ENCODE results near the gene MRPS6. TPM values are rescaled to one million over a fixed set of nuclear protein-coding genes. Genes with fewer than 3 reads are reported as not detected.

Gene MRPS6
- total RNA-seq, 1 experiment from 2014 or later: 6.2 TPM

DNA sequence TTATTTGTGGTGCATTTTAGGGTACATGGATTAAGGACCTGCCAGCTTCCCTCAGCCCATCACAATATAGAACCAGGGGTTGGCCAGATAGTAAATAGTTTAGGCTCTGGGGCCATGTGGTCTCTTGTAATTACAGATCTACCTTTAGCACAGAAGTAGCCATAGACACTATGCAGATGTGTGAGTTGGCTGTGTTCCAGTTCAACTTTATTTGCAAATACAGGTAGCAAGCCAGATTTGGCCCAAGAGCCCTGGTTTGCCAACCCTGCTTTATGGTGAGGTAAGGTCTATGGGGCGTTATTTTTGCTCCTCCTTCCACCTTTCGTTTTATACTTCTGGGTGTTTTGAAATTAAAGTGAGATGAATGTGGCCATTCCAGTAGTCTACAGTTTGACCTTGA, 48.7 kb downstream of the MRPS6 start:
- DNase-seq (ENCODE audit: low read depth, low spot score): no peak
- in situ Hi-C loops (cut with HindIII; ENCODE audit: low pct_unique_long_range_greater_than_20kb, low sequenced_read_pairs): no loop called here

DNA sequence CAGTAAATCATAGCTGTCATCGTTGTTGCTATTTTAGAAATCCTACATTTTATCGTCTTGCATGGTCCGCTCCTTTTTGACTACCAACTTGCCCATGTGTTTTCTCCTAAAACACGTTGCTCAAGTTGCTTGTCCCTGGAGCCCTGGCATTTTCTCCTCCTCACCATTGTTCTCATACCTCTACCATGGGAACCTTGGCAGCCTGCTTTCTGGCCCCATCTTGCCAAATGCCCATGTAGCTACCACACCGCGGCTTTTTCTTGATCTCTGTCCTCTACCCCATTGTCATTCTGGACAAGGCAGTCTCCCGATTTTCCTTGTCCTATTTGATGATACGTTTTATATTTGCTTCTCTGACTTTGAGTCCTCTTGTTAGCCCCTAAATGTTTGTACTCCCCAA, 50.2 kb downstream of the MRPS6 start:
- in situ Hi-C loops (cut with HindIII; ENCODE audit: low pct_unique_long_range_greater_than_20kb, low sequenced_read_pairs): no loop called here
- DNase-seq (ENCODE audit: low read depth, low spot score): no peak

DNA sequence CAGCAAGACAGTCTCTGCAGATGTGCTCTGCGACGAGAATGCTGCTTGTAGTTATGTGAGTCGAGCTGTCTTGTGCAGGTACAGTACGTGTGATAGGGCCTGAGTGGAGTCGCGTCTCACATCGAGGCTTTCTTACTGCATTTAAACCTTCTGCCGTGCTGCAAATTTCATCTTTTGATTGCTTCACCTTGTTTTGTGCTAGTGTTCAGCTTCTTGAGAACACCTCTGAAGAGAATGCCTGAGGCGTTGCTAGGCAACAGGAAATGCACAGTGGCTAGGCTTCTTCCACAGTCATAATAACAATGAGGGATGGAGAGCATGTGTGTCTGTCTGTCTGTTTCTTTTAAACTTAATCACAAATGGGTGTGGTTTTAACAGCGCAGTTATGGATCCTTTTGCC, 52.9 kb downstream of the MRPS6 start:
- in situ Hi-C loops (cut with HindIII; ENCODE audit: low pct_unique_long_range_greater_than_20kb, low sequenced_read_pairs): no loop called here
- no peak for DNase-seq (ENCODE audit: low read depth, low spot score)

DNA sequence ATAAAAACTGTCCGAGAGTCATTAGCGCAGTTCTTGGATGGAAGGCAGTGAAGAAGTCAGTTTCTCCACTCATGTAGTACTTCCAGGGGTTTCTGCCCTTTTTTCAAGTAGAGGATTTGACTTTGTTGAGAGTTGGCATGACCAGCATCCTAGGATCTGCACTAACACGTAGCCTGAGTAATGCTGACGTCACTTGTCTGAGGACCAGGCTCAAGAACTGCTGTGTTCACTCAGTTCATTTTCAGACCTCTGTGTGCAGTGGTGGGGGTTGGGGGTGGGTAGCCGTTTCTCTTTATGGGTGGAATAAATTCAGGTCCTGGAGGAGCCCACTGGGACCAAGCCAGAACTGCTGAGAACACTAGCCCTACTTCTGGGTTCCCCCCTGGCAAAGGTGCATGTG, 53.3 kb downstream of the MRPS6 start:
- no peak for DNase-seq (ENCODE audit: low read depth, low spot score)

DNA sequence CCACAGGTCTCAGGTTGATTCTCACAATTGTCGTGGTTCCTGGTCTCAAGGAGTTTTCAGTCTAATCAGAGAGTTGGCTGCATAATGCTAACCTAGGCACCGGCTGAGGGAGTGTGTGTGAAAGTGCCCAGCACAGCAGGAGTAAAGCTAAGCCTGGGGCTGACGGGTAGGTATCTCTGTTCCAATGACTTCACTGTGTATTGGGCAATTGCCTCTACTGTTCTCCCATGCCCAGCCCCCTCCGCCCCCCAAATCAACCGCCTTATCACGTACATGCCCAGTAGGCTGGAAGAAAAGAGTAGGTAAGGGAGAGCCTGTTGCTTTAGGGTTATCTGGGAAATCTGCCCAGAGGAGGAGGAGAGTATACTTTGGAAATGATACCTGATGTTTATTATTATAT, 54.7 kb downstream of the MRPS6 start:
- no peak for DNase-seq (ENCODE audit: low read depth, low spot score)
- in situ Hi-C loops (cut with HindIII; ENCODE audit: low pct_unique_long_range_greater_than_20kb, low sequenced_read_pairs): no loop called here

More for the DNA sequence above, 53.3 kb downstream of the MRPS6 start:
- in situ Hi-C loops (cut with HindIII; ENCODE audit: low pct_unique_long_range_greater_than_20kb, low sequenced_read_pairs): no loop called here

DNA sequence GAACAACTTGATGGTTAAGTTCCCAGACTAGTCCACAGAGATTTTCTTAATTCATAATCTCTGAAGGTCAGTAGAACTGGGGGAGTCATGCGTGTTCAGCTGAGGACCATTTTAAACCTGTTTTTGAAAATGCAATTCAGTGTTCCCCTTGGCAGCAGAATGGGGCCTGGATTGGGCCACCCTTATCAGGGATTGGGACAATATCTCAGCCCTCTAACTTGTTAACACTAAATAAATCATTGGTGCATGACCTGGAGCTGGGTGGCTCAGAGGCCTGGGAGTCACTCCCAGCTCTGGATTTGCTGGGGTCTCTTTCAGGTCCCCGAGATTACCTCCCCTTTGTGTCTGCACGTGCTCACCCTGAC, 55.3 kb downstream of the MRPS6 start:
- in situ Hi-C loops (cut with HindIII; ENCODE audit: low pct_unique_long_range_greater_than_20kb, low sequenced_read_pairs): no loop called here
- no peak for DNase-seq (ENCODE audit: low read depth, low spot score)

DNA sequence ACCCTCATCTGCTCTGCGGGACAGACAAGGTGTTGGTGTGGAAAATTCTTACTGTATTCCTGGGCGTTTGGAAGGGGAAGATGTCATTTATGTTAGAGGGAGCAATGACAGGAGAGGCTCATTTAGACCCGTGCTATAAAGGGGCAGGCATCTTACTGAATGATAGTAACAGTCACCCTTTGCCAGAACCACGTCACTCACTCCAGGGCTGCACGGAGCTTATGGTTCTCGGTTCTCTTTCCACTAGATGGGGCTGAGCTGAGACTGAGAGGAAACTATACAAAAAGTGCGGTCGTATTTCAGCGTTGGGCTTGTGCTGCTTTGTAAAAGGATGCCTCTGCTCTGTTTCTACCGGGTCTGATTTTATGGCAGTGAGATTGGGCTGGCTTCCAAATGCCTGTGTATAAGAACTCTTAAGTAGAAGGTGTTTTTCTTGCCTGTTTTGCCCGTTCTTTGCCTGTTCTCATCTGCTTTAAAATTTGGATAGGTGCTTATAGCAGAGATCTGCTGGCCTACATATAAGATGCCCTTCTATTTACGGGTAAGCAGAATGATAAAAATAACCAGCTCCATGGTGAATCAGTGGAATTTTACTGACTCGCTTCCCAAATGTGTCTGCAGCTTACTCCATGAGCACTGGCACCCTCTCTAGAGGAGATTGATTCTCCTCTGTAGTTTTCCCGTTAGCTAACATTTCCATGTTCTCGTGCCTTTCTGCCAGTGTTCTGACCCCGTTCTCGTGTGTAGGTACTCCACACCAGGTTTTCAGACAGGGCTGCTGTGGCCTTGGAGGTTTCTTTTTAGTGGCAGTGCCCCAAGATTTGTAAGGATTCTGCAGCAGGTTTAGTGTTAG, 55.9 kb downstream of the MRPS6 start:
- in situ Hi-C loops (cut with HindIII; ENCODE audit: low pct_unique_long_range_greater_than_20kb, low sequenced_read_pairs): no loop called here
- DNase-seq (ENCODE audit: low read depth, low spot score): peak; percentile 40

DNA sequence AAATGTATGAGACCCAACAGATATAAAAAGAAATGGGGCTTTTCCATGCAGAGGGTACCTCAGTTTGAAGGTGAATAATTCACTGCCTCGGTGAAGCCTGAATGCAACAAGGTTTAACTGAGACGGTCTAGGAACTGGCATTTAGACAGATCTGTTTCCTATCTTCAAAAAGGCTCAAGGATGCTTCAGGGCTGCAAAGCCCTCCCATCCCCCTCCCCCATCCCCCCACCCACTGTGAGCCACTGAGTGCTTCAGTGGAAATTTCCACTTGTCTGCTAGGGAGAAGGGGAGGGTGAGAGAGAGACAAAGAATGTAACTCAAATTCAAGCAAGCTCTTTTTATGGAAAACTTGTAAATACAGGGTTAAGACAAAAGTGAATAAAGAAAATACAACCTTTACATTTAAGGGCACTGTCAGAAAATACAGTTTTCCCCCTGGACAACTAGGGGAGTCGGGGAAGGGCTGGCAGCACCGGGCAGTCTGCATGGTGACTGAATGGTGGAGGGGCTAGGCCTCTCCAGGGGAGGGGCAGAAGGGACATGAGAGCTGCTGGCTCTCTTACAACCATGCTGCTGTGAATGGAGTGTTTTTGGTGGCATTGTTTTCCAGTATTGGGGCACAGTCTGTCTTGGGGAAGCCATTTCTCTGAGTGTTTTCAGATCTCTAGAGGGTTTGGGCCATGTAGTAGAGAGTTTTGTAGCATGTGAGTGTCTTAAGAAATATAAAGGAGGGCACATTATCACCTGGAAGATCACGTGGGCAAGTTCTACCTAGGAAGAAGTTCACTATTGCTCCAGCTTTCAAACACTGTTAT, 56.7 kb downstream of the MRPS6 start:
- no peak for DNase-seq (ENCODE audit: low read depth, low spot score)
- in situ Hi-C loops (cut with HindIII; ENCODE audit: low pct_unique_long_range_greater_than_20kb, low sequenced_read_pairs): no loop called here

DNA sequence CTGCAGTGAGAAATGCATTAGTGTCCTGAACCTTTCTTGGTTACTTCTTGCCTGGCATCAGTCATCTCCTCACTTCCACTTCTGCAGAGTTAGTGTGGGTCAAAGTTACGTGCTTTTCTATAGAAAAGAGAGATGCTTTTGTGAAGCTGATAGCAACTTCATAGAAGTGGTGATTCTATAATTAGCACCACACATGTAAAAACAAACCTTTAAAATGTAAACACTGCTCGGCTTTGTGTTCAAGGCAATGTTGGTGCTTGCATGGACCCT, 57.3 kb downstream of the MRPS6 start:
- in situ Hi-C loops (cut with HindIII; ENCODE audit: low pct_unique_long_range_greater_than_20kb, low sequenced_read_pairs): no loop called here
- DNase-seq (ENCODE audit: low read depth, low spot score): no peak

DNA sequence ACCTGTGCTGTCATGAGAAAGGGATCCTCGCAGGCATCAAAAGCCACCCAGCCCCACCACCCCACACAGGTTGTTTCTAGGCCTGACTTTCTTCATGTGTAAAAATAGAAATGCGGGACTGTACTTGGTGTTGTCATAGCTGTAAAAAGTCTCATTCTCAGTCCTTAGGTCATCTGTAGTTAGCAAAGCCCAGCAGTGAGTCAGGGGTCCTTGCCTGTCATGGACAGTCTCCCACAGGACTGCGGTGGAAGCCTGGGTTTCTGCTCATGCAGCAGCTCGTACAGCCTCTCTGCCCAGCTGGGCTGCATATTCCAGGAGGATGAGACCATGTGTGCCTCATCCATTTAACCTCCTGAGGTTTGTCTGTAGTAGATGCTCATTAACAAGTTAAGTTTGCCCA, 58.2 kb downstream of the MRPS6 start:
- in situ Hi-C loops (cut with HindIII; ENCODE audit: low pct_unique_long_range_greater_than_20kb, low sequenced_read_pairs): no loop called here
- no peak for DNase-seq (ENCODE audit: low read depth, low spot score)

DNA sequence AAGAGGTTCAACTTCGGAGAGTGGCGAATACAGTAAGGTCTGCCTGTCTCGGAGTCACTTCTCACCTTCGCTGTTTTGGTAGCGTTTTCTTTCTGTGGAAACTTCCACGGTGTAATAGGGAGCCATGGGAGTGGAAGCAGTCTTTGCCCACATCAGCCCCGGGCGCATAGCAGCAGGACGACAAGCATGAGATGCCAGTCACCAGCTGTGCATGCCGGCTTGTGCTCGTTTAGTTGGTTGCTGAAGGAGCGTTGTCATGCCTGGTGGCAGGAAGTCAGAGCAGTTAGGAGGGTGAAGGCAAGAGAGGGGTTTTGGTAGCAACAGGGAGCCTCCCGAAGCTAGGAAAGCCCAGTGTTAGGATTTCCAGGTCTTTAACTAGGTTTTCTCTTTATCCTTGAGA, 58.8 kb downstream of the MRPS6 start:
- no peak for DNase-seq (ENCODE audit: low read depth, low spot score)
- in situ Hi-C loops (cut with HindIII; ENCODE audit: low pct_unique_long_range_greater_than_20kb, low sequenced_read_pairs): no loop called here

DNA sequence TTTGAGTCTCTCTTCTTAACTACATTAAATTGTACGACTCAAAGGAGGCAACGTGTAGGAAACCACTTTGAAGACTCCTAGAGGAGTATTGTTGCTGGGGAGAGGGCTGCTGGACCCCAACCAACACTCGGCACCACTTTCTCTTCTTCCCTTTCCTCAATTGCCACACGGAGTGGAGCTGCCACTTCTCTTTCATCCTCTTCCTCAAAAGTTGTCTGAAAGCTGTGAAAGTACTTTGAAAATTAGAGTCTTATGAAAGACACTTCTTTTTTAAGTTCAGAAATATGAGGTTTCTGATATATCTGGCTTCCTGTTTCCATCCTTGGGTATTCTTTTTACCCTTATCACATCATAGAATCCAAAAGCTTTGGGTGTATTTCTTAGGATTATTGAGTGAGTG, 59.5 kb downstream of the MRPS6 start:
- in situ Hi-C loops (cut with HindIII; ENCODE audit: low pct_unique_long_range_greater_than_20kb, low sequenced_read_pairs): no loop called here

DNA sequence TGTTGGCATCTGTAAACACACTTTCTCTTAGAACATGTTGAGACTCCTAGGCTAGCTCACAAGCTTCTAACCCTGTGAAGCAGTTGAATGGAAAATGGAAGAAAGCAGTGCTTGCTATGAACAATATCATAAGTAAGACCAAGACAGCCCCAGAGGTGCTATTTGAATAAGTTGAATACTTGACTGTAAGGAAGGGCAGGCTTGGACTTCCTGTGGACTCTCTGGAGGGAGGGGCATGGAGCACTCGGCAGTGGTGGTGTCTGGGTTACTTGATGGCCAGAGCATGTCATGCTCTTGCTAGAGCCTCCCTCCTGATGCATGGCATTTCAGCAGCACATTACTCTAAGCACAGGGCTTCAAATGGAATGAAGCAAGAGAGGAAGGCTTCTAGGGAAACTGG, 60.0 kb downstream of the MRPS6 start:
- in situ Hi-C loops (cut with HindIII; ENCODE audit: low pct_unique_long_range_greater_than_20kb, low sequenced_read_pairs): no loop called here
- DNase-seq (ENCODE audit: low read depth, low spot score): no peak

More for the DNA sequence above, 59.5 kb downstream of the MRPS6 start:
- DNase-seq (ENCODE audit: low read depth, low spot score): no peak

DNA sequence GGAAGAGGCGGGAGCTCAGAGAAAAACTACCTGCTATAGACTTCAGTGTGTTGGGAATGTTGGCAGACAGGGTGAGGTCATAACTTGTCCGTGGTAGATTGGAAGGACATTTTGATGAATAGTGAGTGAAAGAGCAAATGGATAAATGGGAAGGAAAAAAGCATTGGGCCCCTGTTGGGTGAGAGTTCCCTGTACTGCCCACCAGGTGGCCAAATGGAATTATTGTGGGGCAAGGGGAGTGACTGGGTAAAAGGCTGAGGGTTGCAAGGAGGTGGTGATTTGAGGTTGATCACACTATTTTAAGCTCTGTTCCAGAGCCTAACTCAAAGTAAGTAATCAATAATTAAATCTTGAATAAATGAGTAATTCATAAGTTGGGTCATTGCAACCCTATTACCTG, 60.4 kb downstream of the MRPS6 start:
- in situ Hi-C loops (cut with HindIII; ENCODE audit: low pct_unique_long_range_greater_than_20kb, low sequenced_read_pairs): no loop called here
- peak; percentile 48 for DNase-seq (ENCODE audit: low read depth, low spot score)

DNA sequence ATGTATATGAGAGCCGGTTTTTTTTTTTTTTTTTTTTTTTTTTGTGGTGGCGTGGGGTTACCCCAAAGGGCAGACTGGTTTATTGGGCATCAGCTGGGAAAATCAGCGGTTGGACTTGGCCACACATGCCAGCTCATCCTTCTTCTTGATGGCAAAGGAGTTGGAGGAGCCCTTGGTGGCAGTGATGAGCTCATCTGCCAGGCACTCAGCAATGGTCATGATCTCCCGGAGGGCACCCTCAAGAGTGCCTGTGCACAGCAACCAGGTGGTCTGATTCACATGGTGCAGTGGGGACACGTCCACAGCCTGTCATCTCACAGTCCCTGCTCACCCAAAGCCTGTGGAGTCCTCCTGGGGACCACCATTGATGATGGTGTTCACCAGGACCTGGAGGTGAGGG, 62.0 kb downstream of the MRPS6 start:
- in situ Hi-C loops (cut with HindIII; ENCODE audit: low pct_unique_long_range_greater_than_20kb, low sequenced_read_pairs): no loop called here
- no peak for DNase-seq (ENCODE audit: low read depth, low spot score)

DNA sequence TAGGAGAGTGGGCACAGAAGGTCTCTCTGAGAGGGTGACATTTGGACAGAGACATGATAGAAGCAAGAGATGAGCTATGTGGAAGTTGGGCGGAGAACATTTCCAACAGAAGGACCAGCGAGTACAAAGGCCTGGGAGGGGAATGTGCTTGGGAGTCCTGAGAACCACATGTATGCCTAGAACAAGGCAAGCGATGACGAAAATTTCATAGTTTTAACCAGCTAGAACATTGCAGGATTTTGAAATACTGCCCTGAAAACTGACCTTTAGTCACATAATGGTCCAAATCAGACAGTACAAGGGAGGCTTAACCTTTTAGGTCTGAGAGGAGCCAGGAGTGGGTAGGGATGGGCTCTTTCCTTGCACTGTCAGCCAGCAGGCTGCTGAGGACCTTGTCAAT, 68.0 kb downstream of the MRPS6 start:
- in situ Hi-C loops (cut with HindIII; ENCODE audit: low pct_unique_long_range_greater_than_20kb, low sequenced_read_pairs): no loop called here
- DNase-seq (ENCODE audit: low read depth, low spot score): no peak

DNA sequence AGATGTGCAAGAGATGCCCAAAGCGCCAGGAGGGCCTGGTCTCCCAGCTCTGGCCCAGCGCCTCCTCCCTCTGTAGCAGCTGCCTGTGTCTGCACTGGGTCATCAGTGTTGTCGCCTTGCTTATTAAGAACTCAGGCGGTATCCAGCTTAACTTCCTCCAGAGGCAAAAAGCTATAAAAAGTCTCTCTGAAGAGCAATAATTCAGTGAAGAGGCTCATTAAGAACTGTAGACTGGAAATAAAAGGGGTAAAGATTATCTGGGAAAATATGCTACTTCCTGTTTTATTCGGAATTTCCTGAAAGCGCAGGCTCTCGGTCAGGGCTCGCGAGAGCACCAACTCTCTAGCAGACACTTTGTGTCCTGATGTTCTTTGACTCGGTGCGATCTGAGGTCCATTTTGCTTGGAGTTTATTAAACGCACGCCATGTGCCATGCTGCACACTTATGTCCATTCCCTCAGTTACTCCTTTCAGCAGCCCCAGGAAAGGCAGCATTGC, 70.4 kb downstream of the MRPS6 start:
- in situ Hi-C loops (cut with HindIII; ENCODE audit: low pct_unique_long_range_greater_than_20kb, low sequenced_read_pairs): no loop called here
- DNase-seq (ENCODE audit: low read depth, low spot score): no peak

DNA sequence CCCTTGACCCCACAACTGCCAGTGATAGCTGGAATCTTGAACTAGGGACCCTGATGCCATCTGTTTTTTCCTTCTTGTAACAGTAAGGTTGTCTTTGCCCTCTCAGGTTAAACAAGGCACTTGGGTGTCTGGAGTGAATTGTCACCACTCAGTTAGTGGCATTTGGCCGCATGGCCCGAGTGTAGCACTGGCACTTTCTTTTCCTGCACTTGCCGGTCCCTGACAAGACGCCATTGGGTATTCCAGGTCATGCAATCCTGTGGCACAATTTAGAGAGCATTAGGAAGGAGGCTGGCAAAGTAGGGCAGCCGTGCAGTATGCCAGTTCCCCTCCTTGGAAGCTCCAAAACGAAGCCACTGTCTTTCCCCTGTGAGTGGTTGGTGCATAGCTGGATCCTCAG, 70.8 kb downstream of the MRPS6 start:
- in situ Hi-C loops (cut with HindIII; ENCODE audit: low pct_unique_long_range_greater_than_20kb, low sequenced_read_pairs): no loop called here
- DNase-seq (ENCODE audit: low read depth, low spot score): no peak

DNA sequence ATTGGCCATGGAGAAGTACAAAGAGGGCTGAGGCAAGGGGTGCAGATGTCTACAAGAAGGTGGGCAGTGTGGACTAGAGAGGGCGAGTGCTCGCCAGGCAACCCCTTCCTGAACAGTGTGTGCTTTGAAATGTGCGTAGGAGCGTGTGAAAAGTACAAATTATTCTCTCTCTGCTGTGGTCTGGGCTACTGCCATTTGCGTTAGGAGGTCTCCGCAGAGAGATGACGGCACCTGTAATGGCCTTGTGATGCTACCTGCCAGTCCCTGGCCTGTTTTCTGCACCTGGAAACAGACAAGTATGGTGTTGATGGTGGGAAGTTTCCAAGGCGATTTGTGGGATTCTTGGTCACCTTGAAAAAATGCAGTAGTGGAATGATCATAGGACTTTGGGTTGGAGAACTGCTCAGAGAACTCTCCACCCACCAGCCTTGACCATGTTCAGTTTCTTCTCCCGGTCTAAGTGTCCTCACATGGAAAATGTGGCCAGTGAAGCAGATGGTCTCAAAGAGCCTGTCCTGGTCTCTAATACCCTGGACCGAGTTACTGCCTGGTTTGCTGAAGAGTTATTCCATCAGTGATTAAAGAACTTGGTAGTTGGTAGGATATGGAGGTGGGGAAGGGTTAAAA, 74.5 kb downstream of the MRPS6 start:
- no peak for DNase-seq (ENCODE audit: low read depth, low spot score)
- in situ Hi-C loops (cut with HindIII; ENCODE audit: low pct_unique_long_range_greater_than_20kb, low sequenced_read_pairs): no loop called here

Data from SK-MEL-5 (cell line).